OCI-LY7 (cell line): ENCODE results near the gene BHLHA9.

Experiments
- EZH2phosphoT487 ChIP-seq: fragments of 200-600 bp; sonication (generic); IDR thresholded peaks from 2 replicates; pipeline ENCODE4 v1.6.1; 2018; ENCODE audit warnings: low read depth, borderline replicate concordance, mild to moderate bottlenecking, mixed run types, antibody characterized with exemption, low read length, moderate library complexity, mixed read lengths
- TF ChIP-seq, protein P1 (sequence below): fragments of 200-600 bp; sonication (generic); conservative IDR thresholded peaks from 2 replicates; pipeline ENCODE4 v1.5.1; 2014; ENCODE audit warnings: mild to moderate bottlenecking, antibody characterized with exemption, low read length, moderate library complexity, mixed read lengths

GRCh38 chr17:1229900-1230501 is 40.2 kb upstream of the BHLHA9 start:
- TF ChIP-seq, protein P1, sequence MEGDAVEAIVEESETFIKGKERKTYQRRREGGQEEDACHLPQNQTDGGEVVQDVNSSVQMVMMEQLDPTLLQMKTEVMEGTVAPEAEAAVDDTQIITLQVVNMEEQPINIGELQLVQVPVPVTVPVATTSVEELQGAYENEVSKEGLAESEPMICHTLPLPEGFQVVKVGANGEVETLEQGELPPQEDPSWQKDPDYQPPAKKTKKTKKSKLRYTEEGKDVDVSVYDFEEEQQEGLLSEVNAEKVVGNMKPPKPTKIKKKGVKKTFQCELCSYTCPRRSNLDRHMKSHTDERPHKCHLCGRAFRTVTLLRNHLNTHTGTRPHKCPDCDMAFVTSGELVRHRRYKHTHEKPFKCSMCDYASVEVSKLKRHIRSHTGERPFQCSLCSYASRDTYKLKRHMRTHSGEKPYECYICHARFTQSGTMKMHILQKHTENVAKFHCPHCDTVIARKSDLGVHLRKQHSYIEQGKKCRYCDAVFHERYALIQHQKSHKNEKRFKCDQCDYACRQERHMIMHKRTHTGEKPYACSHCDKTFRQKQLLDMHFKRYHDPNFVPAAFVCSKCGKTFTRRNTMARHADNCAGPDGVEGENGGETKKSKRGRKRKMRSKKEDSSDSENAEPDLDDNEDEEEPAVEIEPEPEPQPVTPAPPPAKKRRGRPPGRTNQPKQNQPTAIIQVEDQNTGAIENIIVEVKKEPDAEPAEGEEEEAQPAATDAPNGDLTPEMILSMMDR = no peak
- TF ChIP-seq EZH2phosphoT487 = no peak
